ENCODE results near the gene GJA9. TPM values are rescaled to one million over a fixed set of nuclear protein-coding genes. Genes with fewer than 3 reads are reported as not detected.
"Not testable (repeated sequence)": the region's sequence is repeated elsewhere in the genome, so short reads cannot be mapped to it uniquely, and the experiment has no call there.

Gene GJA9
- total and polyA plus RNA-seq, 12 donors: not detected

DNA sequence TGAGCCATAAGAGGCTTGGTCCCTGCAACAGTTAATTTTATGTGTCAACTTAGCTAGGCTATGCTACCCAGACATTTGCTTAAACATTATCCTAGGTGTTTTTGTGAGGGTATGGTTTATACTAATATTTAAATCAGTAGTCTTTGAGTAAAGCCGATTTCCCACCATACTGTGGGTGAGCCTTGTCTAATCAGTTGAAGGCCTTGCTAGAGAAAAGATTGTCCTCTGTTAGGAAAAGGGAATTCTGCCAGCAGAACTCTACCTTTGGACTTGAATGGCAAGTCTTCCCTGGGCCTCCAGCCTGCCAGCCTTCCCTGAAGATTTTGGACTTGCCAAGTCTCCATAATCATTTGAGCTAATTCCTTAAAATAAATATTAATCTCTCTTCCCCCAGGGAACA, 36.4 kb upstream of the GJA9 start:
- Histone ChIP-seq H3K4me1 (no peaks in the 10 kb centered on the region), H3K4me3 (no peak overlapping the region), H3K9me3 (no peaks in the 10 kb centered on the region), H3K27me3 (no peaks in the 10 kb centered on the region), H3K36me3 (peaks cover 0 to 13% (median 0%) of the 10 kb centered on the region in 9 donors), H3K27ac (no peak overlapping the region)
- ATAC-seq (no peak), DNase-seq (no peak)
- TF ChIP-seq, protein P1, sequence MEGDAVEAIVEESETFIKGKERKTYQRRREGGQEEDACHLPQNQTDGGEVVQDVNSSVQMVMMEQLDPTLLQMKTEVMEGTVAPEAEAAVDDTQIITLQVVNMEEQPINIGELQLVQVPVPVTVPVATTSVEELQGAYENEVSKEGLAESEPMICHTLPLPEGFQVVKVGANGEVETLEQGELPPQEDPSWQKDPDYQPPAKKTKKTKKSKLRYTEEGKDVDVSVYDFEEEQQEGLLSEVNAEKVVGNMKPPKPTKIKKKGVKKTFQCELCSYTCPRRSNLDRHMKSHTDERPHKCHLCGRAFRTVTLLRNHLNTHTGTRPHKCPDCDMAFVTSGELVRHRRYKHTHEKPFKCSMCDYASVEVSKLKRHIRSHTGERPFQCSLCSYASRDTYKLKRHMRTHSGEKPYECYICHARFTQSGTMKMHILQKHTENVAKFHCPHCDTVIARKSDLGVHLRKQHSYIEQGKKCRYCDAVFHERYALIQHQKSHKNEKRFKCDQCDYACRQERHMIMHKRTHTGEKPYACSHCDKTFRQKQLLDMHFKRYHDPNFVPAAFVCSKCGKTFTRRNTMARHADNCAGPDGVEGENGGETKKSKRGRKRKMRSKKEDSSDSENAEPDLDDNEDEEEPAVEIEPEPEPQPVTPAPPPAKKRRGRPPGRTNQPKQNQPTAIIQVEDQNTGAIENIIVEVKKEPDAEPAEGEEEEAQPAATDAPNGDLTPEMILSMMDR (IDR thresholded peaks at IDR 0.05): no peak
- intact Hi-C loops (cut with DNase I): loop anchor here in 1 of 10 donors (10.0 kb wide), 1 partner anchor 177 kb away; no protein-coding TSS in a partner anchor
- 100% methylated on average over 1 of the region's 1 CpG for WGBS, 2 donors

DNA sequence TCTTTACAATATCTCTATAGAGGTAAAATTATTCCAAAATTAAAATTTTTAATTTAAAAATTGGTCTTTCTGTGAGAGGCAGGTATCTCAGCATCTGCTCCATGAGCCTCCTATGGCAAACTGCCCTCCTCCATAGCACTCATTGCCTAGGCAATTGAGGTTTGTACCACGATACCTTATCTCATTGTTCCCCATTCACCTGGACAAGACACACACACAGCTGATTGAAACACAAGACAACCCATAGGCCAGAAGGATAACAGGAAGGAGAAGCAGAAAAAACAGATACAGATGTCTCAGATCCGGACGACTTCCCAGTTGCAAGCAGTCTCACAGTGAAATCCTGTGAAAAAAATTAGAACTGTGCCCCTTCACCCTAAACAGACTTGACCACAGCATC, 36.0 kb upstream of the GJA9 start:
- Histone ChIP-seq H3K4me1 (no peaks in the 10 kb centered on the region), H3K27me3 (no peaks in the 10 kb centered on the region), H3K36me3 (peaks cover 0 to 13% (median 0%) of the 10 kb centered on the region in 9 donors), H3K4me3 (no peak overlapping the region), H3K9me3 (no peaks in the 10 kb centered on the region), H3K27ac (no peak overlapping the region)
- WGBS, 2 donors: 90 to 92% methylated on average over 3 of the region's 3 CpGs
- TF ChIP-seq, protein P1 (IDR thresholded peaks at IDR 0.05): no peak
- DNase-seq (no peak), ATAC-seq (no peak)
- intact Hi-C loops (cut with DNase I): loop anchor here in 1 of 10 donors (10.0 kb wide), 1 partner anchor 177 kb away; no protein-coding TSS in a partner anchor

DNA sequence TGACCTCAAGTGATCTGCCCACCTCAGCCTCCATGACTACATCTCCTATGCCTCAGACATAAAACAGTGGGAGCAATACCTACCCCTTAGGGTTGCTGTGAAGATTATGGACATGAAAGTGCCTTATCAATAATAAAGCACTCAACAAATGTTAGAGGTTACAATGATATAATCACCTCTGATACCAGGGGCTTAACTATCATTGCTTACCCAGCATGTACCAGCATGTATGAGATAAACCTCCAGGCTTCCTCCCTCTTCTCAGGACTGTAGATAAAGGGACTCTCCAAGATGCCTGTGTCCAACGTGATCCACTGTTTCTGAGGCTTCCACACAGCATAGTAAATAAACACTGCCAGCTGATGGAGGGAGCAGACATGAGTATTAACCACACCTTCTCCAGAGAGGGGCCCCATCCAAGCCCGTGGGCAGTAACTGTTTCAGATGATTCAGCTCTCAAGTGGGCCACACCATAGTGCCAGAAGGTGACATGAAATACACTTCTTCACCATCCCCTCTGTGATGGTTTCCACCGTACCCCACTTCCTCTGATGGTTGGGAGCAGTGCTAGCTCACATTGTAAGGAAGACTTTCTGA, 34.1 kb upstream of the GJA9 start:
- H3K27me3 ChIP-seq: no peaks in the 10 kb centered on the region

DNA sequence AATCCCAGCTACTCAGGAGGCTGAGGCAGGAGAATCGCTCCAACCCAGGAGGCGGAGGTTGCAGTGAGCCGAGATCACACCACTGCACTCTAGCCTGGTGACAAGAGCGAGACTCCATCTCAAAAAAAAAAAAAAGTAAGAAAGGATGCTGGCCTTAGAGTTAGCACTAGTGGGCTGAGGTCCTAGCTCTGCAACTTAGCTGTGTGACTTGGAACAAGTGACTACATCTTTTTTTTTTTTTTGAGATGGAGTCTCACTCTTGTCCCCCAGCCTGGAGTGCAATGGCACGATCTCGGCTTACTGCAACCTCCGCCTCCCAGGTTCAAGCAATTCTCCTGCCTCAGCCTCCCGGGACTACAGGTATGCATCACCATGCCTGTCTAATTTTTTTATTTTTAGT, 33.5 kb upstream of the GJA9 start:
- DNase-seq, H3K9me3 ChIP-seq, H3K27ac ChIP-seq, H3K4me1 ChIP-seq, ATAC-seq, H3K27me3 ChIP-seq, H3K4me3 ChIP-seq: not testable (repeated sequence)
- peaks cover 0 to 13% (median 0%) of the 10 kb centered on the region in 9 donors for H3K36me3 ChIP-seq
- intact Hi-C loops (cut with DNase I): loop anchor here in 1 of 10 donors (10.0 kb wide), 1 partner anchor 180 kb away; no protein-coding TSS in a partner anchor
- WGBS, 2 donors: 97% methylated on average over 8 of the region's 8 CpGs

More for the DNA sequence above, 34.1 kb upstream of the GJA9 start:
- ATAC-seq (no peak), DNase-seq (no peak)
- intact Hi-C loops (cut with DNase I): loop anchor here in 1 of 10 donors (10.0 kb wide), 1 partner anchor 179 kb away; no protein-coding TSS in a partner anchor
- Histone ChIP-seq H3K4me3 (no peak overlapping the region), H3K36me3 (peaks cover 0 to 13% (median 0%) of the 10 kb centered on the region in 9 donors), H3K27ac (no peak overlapping the region), H3K4me1 (no peaks in the 10 kb centered on the region), H3K9me3 (no peaks in the 10 kb centered on the region)
- TF ChIP-seq, protein P1 (IDR thresholded peaks at IDR 0.05): no peak
- 52% methylated on average over 3 of the region's 3 CpGs for WGBS, 2 donors

DNA sequence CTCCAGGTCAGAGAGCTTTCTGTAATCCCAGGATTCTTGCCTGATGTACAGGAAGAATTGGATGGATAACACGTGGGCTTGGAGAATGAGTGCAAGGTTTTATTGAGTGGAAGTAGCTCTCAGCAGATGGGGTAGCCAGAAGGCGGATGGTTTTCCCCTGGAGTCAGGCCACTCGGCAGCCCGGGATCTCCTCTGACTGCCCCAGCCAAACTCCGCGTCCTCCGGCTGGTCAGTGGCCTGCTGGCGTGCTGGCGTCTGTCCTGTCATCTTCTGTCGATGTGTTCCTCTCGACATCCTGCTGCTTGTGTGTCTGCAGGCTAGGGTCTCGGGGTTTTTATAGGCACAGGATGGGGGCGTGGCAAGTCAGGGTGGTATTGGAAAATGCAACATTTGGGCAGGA, 27.4 kb upstream of the GJA9 start:
- ATAC-seq (no peak), DNase-seq (no peak)
- intact Hi-C loops (cut with DNase I): no loop called here
- H3K4me1 ChIP-seq: no peaks in the 10 kb centered on the region
- no peak overlapping the region for H3K27ac ChIP-seq
- peaks cover 0 to 19% (median 8%) of the 10 kb centered on the region in 11 donors for H3K9me3 ChIP-seq
- TF ChIP-seq, protein P1 (IDR thresholded peaks at IDR 0.05): no peak
- H3K36me3 ChIP-seq: no peaks in the 10 kb centered on the region
- H3K27me3 ChIP-seq: no peaks in the 10 kb centered on the region
- no peak overlapping the region for H3K4me3 ChIP-seq
- 75 to 80% methylated on average over 13 of the region's 13 CpGs for WGBS, 2 donors
